ENCODE data around the gene LAYN. TPM values are rescaled to one million over a fixed set of nuclear protein-coding genes. Genes with fewer than 3 reads are reported as not detected.

LAYN gene
- total RNA-seq, 1 donor from 2014 or later = 12.5 TPM

DNA sequence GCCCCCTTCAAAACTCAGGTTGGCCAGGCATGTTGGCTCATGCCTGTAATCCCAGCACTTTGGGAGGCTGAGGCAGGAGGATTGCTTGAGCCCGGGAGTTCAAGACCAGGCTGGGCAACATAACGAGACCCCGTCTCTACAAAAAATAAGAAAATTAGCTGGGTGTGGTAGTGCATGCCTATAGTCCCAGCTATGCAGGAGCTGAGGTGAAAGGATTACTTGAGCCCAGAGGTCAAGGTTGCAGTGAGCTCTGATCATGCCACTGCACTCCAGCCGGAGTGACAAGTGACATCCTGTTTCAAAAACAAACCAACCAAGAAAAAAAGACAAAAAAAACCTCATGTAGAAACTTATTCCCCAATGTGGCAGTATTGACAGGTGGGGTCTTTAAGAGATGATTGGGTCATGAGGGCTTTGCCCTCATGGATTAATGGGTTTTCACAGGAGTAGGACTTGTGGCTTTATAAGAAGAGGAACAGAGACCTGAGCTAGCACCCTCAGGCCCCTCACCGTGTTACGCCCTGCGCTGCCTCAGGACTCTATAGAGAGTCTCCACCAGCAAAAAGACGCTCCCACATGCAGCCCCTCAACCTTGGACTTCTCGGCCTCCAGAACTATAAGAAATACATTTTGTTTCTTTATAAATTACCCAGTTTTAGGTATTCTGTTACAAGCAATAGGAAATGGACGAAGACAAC, 22.3 kb downstream of the LAYN start:
- no peaks in the 10 kb centered on the region for H3K9me3 Mint-ChIP-seq
- H3K36me3 Mint-ChIP-seq = peaks cover 9% of the 10 kb centered on the region
- H3K27me3 Mint-ChIP-seq (ENCODE audit: low read depth) = no peaks in the 10 kb centered on the region
- DNase-seq (ENCODE audit: low spot score in 2 of 2, unreplicated experiment in 2 of 2) = no peak
- H3K27ac Mint-ChIP-seq = no peak overlapping the region
- no peak overlapping the region for H3K4me3 Mint-ChIP-seq
- H3K4me1 Mint-ChIP-seq = peaks cover under 1% of the 10 kb centered on the region
- TF ChIP-seq CTCF (IDR thresholded peaks at IDR 0.05; ENCODE audit: unreplicated experiment) = no peak

- peak; percentile 99 for TF ChIP-seq CTCF (IDR thresholded peaks at IDR 0.05; ENCODE audit: unreplicated experiment)
- H3K4me3 Mint-ChIP-seq = no peak overlapping the region
- H3K36me3 Mint-ChIP-seq = peaks cover 2% of the 10 kb centered on the region
- no peaks in the 10 kb centered on the region for H3K27me3 Mint-ChIP-seq (ENCODE audit: low read depth)
- peak in 1 of 2 experiments; percentile 67 for DNase-seq (ENCODE audit: low spot score in 2 of 2, unreplicated experiment in 2 of 2)
- no peak overlapping the region for H3K27ac Mint-ChIP-seq
- H3K9me3 Mint-ChIP-seq = no peaks in the 10 kb centered on the region
- peaks cover 5% of the 10 kb centered on the region for H3K4me1 Mint-ChIP-seq
Observed at GRCh38 chr11:111565114-111565720, 24.7 kb downstream of the LAYN start.

DNA sequence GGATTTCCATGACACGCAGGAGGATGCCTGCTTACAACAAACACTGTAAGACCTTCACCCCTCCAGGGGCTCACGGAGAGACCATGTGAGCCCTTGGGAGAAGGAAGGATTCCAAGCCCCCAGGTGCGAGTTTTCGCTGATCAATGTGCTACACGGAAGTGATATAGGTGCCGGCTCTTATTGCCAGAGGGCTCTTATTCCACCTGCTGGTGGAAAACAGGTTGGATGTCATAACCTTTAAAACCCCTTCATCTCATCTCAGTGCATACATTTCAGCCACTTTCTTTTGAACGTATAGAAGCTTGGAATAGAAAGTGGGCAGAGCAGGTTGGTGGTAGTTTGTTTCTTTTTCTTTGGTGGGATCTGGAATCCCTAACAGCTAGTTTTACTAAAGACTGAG, 25.8 kb downstream of the LAYN start:
- no peak for TF ChIP-seq CTCF (IDR thresholded peaks at IDR 0.05; ENCODE audit: unreplicated experiment)
- H3K27me3 Mint-ChIP-seq (ENCODE audit: low read depth) = no peaks in the 10 kb centered on the region

DNA sequence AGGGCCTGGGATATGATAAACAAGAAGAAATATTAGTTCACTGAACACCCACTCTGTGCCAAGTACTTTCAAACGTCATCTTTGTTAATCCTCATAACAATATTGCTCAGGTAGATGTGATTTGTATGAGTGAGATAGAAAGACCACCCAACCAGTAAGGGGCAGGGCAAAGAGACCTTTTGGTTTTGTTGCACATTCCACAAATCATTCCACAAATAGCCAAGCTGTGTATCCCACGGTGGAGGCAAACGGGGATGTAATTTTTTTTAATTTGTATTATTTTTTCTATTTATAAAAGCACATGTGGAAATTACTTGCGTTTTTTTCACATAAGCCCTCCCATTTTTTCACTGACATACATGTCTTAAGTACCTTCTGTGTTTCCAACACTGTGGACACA, 29.0 kb downstream of the LAYN start:
- H3K36me3 Mint-ChIP-seq = no peaks in the 10 kb centered on the region
- no peak overlapping the region for H3K27ac Mint-ChIP-seq
- no peak overlapping the region for H3K4me3 Mint-ChIP-seq
- H3K4me1 Mint-ChIP-seq = peaks cover 13% of the 10 kb centered on the region
- no peak for DNase-seq (ENCODE audit: low spot score in 2 of 2, unreplicated experiment in 2 of 2)
- no peaks in the 10 kb centered on the region for H3K9me3 Mint-ChIP-seq
- no peaks in the 10 kb centered on the region for H3K27me3 Mint-ChIP-seq (ENCODE audit: low read depth)
- no peak for TF ChIP-seq CTCF (IDR thresholded peaks at IDR 0.05; ENCODE audit: unreplicated experiment)

More for the DNA sequence above, 25.8 kb downstream of the LAYN start:
- Mint-ChIP-seq H3K4me3 (no peak overlapping the region), H3K36me3 (peaks cover 2% of the 10 kb centered on the region), H3K4me1 (peaks cover 5% of the 10 kb centered on the region), H3K9me3 (no peaks in the 10 kb centered on the region), H3K27ac (no peak overlapping the region)
- no peak for DNase-seq (ENCODE audit: low spot score in 2 of 2, unreplicated experiment in 2 of 2)

DNA sequence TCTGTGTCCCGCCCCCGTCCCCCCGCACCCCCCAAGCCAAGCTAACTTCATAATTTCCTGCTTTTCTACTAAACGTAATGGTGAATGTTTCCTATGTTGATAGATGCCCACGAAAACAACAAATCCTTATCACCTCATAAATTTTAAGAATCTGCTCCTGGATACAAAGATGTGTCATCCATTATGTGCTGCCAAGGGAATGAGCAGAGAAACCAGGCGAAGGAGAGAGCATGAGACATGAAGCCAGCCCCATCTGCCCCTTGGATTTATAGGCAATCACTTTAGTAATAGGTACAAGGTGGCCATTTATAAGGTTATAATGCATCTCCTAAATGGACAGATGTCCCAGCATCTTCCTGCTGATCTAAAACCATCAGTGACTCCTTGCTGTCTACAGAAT, 30.3 kb downstream of the LAYN start:
- Mint-ChIP-seq H3K27me3 (ENCODE audit: low read depth) (no peaks in the 10 kb centered on the region), H3K27ac (no peak overlapping the region), H3K36me3 (no peaks in the 10 kb centered on the region), H3K9me3 (no peaks in the 10 kb centered on the region), H3K4me3 (no peak overlapping the region), H3K4me1 (peaks cover 21% of the 10 kb centered on the region)
- TF ChIP-seq CTCF (IDR thresholded peaks at IDR 0.05; ENCODE audit: unreplicated experiment) = no peak
- DNase-seq (ENCODE audit: low spot score in 2 of 2, unreplicated experiment in 2 of 2) = no peak

Data from mesothelial cell of epicardium (in vitro differentiated cells).